Body of pancreas (tissue), 4 donors: Measurements from ENCODE around the gene CEP85L.

Experiments
- CTCF ChIP-seq, 7 experiments: fragments of 450-650 bp in 4 of 7; fragments of 200-600 bp in 3 of 7; sonication (generic) in 3 of 7; IDR thresholded peaks; one replicate each; pipeline ENCODE4 v1.5.1; 2016 to 2019; ENCODE audit warnings: antibody characterized with exemption in 7 of 7
- POLR2A ChIP-seq, 3 donors: fragments of 450-650 bp; IDR thresholded peaks; one replicate each; pipeline ENCODE4 v1.6.1; 2016; ENCODE audit warnings: antibody characterized with exemption in 3 of 3, mild to moderate bottlenecking in 2 of 3

GRCh38 chr6:118679327-118679901 is 28.0 kb upstream of the CEP85L start:
- TF ChIP-seq CTCF (IDR thresholded peaks at IDR 0.05): no peak
- TF ChIP-seq POLR2A (IDR thresholded peaks at IDR 0.05): no peak
